Vagina (tissue), 2 donors: ENCODE data around the gene HCRTR1. TPM values are rescaled to one million over a fixed set of nuclear protein-coding genes. Genes with fewer than 3 reads are reported as not detected.

Experiments
- DNase-seq, 2 donors: peaks; one replicate each; pipeline ENCODE4 v3.0.0-alpha.2; 2017; ENCODE audit errors: extremely low spot score in 2 of 2
- H3K27ac ChIP-seq: fragments of 200-600 bp; sonication (generic); one replicate; pipeline ENCODE4 v1.5.1; 2019
- H3K27me3 ChIP-seq: fragments of 200-600 bp; sonication (generic); one replicate; pipeline ENCODE4 v1.5.1; 2019
- H3K36me3 ChIP-seq, 2 donors: fragments of 200-600 bp; sonication (generic); one replicate each; pipeline ENCODE4 v1.5.1; 2017 to 2019
- H3K4me1 ChIP-seq: fragments of 200-600 bp; sonication (generic); one replicate; pipeline ENCODE4 v1.5.1; 2019
- H3K4me3 ChIP-seq, 2 donors: fragments of 200-600 bp; sonication (generic); 1 replicate in 1 of 2; 2 replicates in 1 of 2; pipeline ENCODE4 v1.5.1; 2016 to 2019
- H3K9me3 ChIP-seq: fragments of 200-600 bp; sonication (generic); one replicate; pipeline ENCODE4 v1.5.1; 2019
- CTCF ChIP-seq, 3 experiments: fragments of 450-650 bp in 2 of 3; fragments of 200-600 bp in 1 of 3; sonication (generic) in 1 of 3; IDR thresholded peaks; one replicate each; pipeline ENCODE4 v1.5.1; 2017 to 2019; ENCODE audit warnings: antibody characterized with exemption in 3 of 3, mild to moderate bottlenecking in 2 of 3, moderate library complexity in 2 of 3
- POLR2A ChIP-seq, 2 donors: fragments of 450-650 bp; IDR thresholded peaks; one replicate each; pipeline ENCODE4 v1.6.1; 2017; ENCODE audit warnings: antibody characterized with exemption in 2 of 2, mild to moderate bottlenecking in 2 of 2, moderate library complexity in 2 of 2
- POLR2AphosphoS5 ChIP-seq, 2 donors: sonication (generic); formaldehyde crosslinking; IDR thresholded peaks; one replicate each; pipeline ENCODE4 v1.9.0; 2017; ENCODE audit warnings: antibody characterized with exemption in 2 of 2, mild to moderate bottlenecking in 2 of 2, low read depth in 1 of 2; ENCODE audit not compliant: insufficient read depth in 1 of 2
- intact Hi-C: fragments of 100-400 bp; cut with DNase I; formaldehyde crosslinking; loops from one replicate; pipeline ENCODE4 v1.15.1; 2023
- total RNA-seq: library from RNA; depleted of rRNA; stranded (reverse); fragments of >200 nt; gene quantifications from one replicate; pipeline ENCODE4 v1.2.3, GENCODE V29; 2016

Gene HCRTR1
- total RNA-seq, 1 donor from 2014 or later = not detected

GRCh38 chr1:31651089-31651420 is 33.6 kb downstream of the HCRTR1 start:
- Histone ChIP-seq H3K36me3 (no peaks in the 10 kb centered on the region), H3K4me1 (peaks cover 13% of the 10 kb centered on the region), H3K4me3 (no peak overlapping the region), H3K9me3 (no peaks in the 10 kb centered on the region), H3K27ac (no peak overlapping the region), H3K27me3 (no peaks in the 10 kb centered on the region)
- no peak for TF ChIP-seq POLR2A (IDR thresholded peaks at IDR 0.05)
- no peak for TF ChIP-seq POLR2AphosphoS5 (IDR thresholded peaks at IDR 0.05; ENCODE audit: insufficient read depth in 1 of 2, low read depth in 1 of 2)
- TF ChIP-seq CTCF (IDR thresholded peaks at IDR 0.05) = no peak
- no peak for DNase-seq
- intact Hi-C loops = no loop called here

DNA sequence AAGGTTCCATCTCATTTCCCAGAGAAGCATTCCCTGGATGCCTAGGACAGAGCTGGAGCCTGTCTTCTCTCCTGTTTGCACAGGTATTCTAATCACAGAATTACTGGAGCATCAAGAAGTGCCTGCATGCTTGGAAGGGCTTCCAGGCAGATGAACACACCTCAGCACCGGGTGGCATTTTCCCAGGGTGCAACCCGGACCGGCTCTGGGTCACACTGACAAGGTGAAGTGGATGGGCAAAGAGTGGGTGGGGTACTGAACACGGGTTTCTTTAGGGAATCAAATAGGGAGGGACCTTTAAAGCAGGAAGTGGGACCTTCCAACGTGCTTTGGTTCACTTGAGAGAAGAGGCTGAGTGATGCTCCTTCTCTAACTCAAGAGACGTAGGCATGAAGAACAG is 34.3 kb downstream of the HCRTR1 start:
- TF ChIP-seq POLR2A (IDR thresholded peaks at IDR 0.05) = no peak
- Histone ChIP-seq H3K9me3 (no peaks in the 10 kb centered on the region), H3K4me1 (peaks cover 13% of the 10 kb centered on the region), H3K27ac (no peak overlapping the region), H3K36me3 (no peaks in the 10 kb centered on the region), H3K27me3 (no peaks in the 10 kb centered on the region), H3K4me3 (no peak overlapping the region)
- DNase-seq = no peak
- intact Hi-C loops = no loop called here

GRCh38 chr1:31652891-31653499 is 35.5 kb downstream of the HCRTR1 start:
- H3K4me1 ChIP-seq = peaks cover 13% of the 10 kb centered on the region
- H3K27ac ChIP-seq = no peak overlapping the region
- no peak for DNase-seq
- intact Hi-C loops = no loop called here
- no peak overlapping the region for H3K4me3 ChIP-seq
- no peaks in the 10 kb centered on the region for H3K36me3 ChIP-seq
- no peaks in the 10 kb centered on the region for H3K9me3 ChIP-seq
- no peaks in the 10 kb centered on the region for H3K27me3 ChIP-seq
- TF ChIP-seq CTCF (IDR thresholded peaks at IDR 0.05) (no peak), POLR2A (IDR thresholded peaks at IDR 0.05) (no peak), POLR2AphosphoS5 (IDR thresholded peaks at IDR 0.05; ENCODE audit: insufficient read depth in 1 of 2, low read depth in 1 of 2) (no peak)

GRCh38 chr1:31653717-31654473 is 36.4 kb downstream of the HCRTR1 start:
- no peak for DNase-seq
- TF ChIP-seq CTCF (IDR thresholded peaks at IDR 0.05) (no peak), POLR2AphosphoS5 (IDR thresholded peaks at IDR 0.05; ENCODE audit: insufficient read depth in 1 of 2, low read depth in 1 of 2) (no peak), POLR2A (IDR thresholded peaks at IDR 0.05) (no peak)
- intact Hi-C loops = no loop called here

GRCh38 chr1:31654474-31654776 is 36.9 kb downstream of the HCRTR1 start:
- intact Hi-C loops = no loop called here
- H3K27me3 ChIP-seq = no peaks in the 10 kb centered on the region
- H3K36me3 ChIP-seq = no peaks in the 10 kb centered on the region
- H3K27ac ChIP-seq = no peak overlapping the region
- no peak for TF ChIP-seq POLR2A (IDR thresholded peaks at IDR 0.05)
- TF ChIP-seq CTCF (IDR thresholded peaks at IDR 0.05) = no peak
- no peak for TF ChIP-seq POLR2AphosphoS5 (IDR thresholded peaks at IDR 0.05; ENCODE audit: insufficient read depth in 1 of 2, low read depth in 1 of 2)
- H3K9me3 ChIP-seq = no peaks in the 10 kb centered on the region
- DNase-seq = no peak
- peaks cover 13% of the 10 kb centered on the region for H3K4me1 ChIP-seq
- no peak overlapping the region for H3K4me3 ChIP-seq

More at GRCh38 chr1:31653717-31654473, 36.4 kb downstream of the HCRTR1 start:
- Histone ChIP-seq H3K9me3 (no peaks in the 10 kb centered on the region), H3K36me3 (no peaks in the 10 kb centered on the region), H3K27me3 (no peaks in the 10 kb centered on the region), H3K4me1 (peaks cover 13% of the 10 kb centered on the region), H3K27ac (no peak overlapping the region), H3K4me3 (no peak overlapping the region)
